ENCODE data around the gene FGR.
"Not testable (repeated sequence)": the region's sequence is repeated elsewhere in the genome, so short reads cannot be mapped to it uniquely, and the experiment has no call there.

The FGR gene

DNA sequence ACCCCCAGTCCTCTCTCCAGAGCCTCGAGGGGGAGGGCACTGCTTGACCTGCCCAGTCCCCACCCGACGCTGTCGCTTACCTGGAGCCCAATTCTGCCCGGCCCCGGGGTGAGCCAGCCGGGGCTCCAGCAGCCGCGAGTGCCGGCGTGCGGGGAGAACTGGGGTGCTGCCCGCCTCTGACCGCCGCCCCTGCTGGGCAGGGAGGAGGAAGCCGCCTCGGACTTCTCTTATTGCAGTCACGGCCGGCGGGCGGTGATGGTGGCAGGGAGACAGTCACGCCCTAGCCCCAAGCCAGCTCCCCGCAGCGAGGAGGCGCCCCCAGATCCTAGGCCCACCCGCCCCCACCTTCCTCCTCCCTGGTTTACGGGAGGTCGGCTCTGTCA, at the start of gene FGR:
TSS of gene FGR (minus strand) at position 201 of the 383 bp plus-strand sequence. CDS start 11,269 bp downstream, outside the sequence.
- DNase-seq, result no peak

DNA sequence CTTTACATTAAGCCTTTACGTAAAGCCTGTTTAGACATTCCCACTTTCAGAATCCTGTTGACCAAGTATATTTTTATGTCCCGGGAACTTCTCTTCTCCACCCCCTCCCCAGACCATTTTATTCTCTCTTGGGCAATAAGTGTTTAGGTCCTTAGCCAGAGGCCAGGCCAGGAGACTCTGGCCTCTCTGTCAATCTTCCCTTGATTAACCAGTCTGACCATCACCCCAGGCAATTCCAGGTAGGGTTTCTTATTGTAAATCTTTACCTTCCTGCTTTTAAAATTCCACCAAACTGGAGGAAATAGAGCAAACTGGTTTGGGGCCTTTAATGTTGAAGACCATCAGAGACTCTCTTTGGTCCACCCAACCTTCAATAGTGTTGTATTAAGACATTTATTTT, 49.2 kb upstream of the FGR start:
- DNase-seq, result no peak

DNA sequence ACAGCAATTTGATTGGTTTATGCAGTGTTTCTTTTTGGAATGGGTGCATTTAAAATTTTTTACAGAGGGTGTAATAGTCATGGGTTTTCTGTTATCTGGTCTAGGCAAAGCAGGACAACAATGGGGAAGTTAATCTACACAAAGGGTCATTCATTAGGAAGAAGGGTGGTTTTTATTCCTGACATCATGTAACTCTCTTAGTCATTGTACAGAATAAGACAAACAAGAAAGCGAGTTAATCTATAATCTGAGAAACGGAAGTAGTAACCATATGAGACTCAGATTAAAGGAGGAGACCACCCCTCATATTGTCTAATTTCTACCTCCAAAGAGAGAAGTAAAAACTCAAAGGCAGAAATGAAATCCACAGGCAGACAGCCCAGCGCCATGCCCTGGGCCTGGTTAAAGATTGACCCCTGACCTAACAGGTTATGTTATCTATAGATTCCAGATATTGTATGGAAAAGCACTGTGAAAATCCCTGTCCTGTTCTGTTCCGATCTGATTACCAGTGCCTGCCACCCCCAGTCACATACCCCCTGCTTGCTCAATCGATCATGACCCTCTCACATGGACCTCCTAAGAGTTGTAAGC, 47.5 kb upstream of the FGR start:
- no peak for DNase-seq

DNA sequence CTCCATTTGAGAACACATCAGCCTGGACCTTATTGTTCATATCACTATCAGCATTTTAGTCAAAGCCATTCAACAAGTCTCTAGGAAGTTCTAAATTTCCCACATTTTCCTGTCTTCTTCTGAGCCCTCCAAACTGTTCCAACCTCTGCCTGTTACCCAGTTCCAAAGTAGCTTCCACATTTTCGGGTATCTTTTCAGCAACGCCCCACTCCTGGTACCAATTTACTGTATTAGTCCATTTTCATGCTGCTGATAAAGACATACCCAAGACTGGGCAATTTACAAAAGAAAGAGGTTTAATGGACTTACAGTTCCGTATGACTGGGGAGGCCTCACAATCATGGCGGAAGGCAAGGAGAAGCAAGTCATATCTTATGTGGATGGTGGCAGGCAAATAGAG, 46.6 kb upstream of the FGR start:
- DNase-seq, result not testable (repeated sequence)

DNA sequence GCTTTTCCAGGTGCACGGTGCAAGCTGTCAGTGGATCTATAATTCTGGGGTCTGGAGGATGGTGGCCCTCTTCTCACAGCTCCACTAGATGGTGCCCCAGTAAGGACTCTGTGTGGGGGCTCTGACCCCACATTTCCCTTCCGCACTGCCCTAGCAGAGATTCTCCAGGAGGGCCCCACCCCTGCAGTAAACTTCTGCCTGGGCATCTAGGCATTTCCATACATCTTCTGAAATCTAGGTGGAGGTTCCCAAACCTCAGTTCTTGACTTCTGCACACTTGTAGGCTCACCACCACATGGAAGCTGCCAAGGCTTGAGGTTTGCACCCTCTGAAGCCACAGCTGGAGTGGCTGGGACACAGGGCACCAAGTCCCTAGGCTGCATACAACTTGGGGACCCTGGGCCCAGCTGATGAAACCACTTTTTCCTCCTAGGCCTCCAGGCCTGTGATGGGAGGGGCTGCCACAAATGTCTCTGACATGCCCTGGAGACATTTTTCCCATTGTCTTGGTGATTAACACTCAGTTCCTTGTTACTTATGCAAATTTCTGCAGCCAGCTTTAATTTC, 45.3 kb upstream of the FGR start:
- DNase-seq, result not testable (repeated sequence)

DNA sequence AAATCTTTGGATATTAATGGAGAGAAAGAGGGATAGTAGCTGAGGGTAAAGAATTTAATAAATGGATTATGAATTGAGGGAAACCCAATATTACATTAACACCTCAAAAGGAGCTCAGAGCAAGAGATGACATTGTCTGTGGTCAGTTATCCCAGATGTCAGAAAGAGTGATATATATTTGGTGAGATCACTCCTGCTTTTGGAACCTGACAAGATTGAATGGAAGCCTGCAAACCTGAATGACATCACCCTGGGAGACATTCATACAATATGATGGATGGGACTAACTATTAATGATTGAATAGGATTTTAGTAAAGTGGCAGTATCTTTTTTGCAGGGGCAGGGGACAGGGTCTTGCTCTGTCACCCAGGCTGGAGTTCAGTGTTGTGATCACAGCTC, 43.8 kb upstream of the FGR start:
- no peak for DNase-seq

DNA sequence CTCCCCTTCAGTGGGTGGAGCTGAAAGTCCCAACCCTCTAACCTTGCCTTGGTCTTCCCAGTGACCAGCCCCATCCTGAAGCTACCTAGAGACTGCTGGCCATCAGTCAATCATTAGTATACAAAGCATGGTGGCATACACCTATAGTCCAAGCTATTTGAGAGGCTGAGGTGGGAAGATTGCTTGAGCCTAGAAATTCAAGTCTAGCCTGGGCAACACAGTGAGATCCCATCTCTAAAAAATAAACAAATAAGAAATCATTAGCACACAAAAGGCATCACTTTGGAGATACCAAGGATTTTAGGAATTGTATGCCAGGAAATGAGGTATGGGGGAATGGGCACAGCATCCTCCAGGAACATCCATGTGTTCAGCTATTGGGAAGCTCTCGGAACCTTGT, 41.4 kb upstream of the FGR start:
- DNase-seq, result no peak

DNA sequence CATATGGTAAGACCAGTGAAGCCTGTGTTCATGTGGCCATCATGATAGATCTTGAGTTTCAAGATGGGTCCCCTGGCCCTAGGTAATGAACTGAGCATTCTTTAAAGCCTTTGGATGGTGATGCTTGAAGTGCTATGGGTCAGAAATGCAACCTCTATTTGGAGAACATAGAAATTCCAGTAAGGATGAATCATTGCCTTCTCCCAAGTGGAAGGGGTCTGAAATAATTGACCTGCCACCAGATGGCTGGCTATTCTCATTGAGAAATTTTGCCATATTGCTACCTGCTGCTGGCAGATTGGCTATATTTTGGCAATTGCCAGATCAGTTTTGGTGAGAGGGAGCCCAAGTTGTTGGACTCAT, 37.7 kb upstream of the FGR start:
- no peak for DNase-seq

DNA sequence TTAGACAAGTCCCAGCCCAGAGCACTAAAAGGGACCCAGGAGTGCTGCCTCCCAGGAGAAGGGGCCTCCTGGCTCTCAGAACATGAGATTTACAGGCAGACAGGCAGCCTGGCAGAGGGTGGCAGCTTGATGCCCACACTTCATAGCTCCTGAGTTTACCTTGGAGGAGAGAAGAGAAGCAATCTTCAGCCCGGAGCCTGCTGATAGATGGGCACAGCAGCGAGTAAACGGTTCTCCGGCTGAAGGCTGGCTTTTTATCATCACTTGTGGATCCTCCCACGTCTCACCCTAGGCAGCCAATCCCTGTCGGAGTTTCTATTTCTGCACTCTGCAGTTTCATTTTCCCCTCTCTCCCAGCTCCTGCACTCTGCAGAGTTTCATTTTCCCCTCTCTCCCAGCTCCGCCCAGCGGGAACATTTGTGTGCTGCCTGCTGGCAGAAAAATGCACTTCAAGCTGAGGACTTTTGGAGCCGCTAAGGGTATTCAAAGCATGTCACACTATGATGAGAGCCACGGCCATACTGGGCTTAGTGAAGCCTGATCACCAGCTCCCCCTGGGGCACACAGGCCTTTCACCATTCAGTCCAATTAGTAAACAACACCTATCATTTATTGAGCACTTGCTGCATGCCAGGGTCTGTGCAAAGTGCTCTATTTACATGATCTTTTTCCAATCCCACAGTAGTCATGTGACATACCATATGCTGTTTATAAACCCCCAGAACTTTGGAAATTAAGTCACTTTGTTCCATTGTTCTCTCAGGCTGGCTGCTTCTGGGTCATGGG, 37.2 kb upstream of the FGR start, which contains the start of gene IFI6:
TSS of gene IFI6 (minus strand) at position 229 of the 786 bp plus-strand sequence. CDS start 2,878 bp downstream, outside the sequence.
- DNase-seq, result peak; percentile 98

DNA sequence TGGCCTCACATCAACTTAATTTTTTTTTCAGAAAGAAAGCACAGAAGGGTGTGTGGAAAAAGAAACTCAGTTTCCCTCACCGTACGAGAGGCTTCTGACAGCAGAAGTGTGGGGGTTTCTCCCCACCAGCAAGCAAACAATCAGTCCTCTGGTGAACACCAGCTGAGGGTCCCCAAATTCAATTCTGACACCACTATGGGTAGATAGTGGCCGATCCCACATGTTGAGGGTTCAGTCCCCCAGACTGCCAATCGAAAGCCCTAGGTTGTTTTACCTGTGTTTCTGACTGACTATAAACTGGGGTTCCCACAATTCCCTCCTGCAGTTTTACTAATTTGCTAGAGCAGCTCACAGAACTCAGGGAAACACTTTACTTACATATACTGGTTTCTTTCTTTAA, 34.9 kb upstream of the FGR start:
- DNase-seq, result no peak

DNA sequence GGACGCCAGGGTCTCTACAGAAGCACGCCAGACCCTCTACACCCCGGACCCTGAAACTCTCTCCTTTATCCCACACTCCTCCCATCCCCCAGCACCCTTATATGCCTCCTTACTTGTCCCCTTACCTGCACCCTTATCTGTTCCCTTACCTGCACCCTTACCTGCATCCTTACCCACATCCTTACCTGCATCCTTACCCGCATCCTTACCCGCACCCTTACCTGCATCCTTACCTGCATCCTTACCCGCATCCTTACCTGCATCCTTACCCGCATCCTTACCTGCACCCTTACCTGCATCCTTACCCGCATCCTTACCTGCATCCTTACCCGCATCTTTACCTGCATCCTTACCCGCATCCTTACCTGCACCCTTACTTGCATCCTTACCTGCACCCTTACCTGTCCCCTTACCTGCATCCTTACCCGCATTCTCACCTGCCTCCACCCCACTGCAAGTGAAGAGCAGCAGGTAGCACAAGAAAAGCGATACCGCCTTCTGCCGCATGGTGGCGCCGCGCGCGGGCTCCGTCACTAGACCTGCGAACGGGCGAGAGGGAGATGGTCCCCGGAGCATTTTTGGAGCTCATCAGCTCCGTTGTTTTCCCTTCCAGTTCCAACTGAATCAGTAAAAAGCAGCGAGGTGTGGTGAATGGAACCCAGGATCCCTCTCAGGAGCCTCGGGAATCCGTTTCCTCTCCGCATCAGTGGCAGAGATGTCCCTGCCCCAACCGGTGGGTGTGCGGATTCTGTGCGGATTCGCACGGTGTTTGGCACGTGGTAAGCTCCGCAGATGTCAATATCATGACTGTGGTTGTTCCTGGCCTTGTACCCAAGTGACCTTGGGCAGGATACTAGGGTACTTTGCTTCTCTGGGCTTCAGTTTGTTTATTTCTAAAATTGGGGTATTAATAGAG, 34.1 kb upstream of the FGR start:
- peak; percentile 42 to 68 for DNase-seq

DNA sequence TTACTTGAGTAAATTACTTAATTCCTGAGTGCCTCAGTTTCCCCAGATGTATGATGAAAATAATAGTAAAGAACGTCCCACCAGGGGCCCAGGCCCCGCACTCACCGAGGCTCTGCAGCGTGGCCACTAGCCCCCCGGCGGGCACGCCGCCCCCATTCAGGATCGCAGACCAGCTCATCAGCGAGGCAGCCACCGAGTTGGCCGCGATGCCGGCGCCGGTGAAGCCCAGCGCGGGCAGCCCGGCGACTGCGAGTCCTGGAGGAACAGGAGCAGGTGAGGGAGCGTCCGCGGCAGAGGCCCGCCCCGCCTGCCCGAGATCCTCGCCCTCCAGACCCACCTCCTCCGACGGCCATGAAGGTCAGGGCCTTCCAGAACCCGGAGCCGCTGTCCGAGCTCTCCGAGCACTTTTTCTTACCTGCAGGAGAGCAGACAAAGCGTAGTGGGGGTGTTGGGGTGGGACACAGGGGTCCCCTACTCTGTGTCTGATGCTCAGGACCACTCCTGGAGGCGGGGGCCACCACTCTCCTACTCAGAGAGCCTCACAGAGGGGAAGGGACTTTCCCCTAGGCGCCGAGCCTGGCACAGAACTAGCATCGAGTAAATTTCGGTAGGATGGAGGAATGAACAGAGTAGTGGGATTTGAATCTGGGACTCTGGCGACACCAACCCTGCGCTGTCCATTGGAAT, 33.3 kb upstream of the FGR start:
- no peak for DNase-seq

DNA sequence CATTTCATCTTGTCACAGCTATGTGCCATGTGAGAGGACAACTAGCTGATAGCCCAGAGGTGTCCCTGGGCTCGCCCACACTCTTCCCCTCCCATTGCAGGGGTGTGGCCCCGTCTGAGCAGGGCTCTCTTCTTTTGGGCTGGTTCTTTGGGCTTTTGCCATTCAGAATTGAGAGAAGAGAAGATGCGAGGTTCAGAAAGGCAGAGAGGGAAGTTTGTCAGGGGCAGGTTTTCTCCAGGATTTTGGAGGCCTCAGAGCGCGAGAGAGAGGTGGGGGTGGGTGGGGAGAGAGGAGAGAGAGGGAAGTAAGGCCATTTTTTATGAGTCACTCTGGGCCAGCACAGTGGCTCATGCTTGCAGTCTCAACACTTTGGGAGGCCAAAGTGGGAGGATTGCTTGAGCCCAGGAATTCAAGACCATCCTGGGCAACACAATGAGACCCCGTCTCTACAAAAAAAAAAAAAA, 31.8 kb upstream of the FGR start:
- no peak for DNase-seq

DNA sequence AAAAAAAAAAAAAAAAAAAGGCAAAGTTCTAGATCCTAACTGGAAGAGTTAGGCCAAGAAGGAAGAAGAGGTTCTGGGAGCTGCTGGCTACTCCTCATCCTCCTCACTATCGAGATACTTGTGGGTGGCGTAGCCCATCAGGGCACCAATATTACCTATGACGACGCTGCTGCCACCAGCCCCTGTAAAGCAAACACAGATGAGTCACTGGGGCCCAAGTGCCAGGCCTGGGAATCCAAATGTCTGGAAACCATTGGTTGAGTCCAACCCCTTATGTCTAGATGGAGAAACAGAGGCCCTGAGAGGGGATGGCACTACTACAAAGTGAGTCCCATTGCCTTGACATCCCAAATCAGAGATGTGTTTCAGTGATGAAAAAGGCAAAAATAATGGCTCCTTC, 31.3 kb upstream of the FGR start:
- no peak for DNase-seq

DNA sequence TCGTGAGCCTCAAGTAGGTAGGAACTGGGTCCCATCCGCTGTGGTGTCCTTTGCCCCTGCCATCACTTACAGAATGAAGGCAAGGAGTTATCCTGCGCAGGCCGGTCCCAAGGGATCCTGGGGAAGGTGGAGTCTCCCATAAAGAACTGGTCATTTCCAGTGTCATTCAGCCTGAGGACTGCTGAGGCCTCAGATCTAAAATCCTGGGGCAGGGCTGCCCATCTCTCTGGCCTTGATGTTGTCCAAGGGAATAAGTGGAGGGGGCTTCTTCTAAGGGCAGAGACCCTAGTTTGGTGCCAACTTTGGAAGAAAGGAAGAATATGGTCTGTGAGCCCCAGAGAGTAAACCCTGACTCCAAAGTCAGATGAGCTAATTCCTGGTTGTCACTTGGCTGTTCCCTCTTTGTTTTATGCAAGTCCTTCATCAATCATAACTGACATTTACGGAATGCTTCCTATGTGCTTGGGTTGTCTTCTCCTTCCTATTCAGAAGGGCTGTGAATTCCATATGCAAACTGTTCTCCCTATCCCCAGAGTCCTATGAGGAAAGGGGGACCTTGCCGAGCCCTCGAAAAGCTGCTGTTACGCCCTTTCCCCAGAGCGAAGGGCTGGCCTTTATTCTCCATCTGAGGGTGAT, 30.1 kb upstream of the FGR start:
- DNase-seq, result no peak

DNA sequence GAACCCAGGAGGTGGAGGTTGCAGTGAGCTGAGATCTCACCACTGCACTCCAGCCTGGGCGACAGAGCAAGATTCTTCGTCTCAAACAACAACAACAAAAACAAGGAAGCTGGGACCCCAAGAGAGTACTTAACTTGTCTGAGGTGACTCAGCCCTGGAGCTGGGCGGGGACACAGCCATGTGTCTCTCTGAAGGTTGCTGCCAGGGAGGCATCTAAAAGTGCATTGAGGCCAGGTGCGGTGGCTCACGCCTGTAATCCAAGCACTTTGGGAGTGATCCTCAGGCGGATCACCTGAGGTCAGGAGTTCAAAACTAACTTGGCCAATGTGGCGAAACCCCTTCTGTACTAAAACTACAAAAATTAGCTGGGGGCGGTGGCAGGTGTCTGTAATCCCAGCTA, 29.3 kb upstream of the FGR start:
- no peak for DNase-seq

DNA sequence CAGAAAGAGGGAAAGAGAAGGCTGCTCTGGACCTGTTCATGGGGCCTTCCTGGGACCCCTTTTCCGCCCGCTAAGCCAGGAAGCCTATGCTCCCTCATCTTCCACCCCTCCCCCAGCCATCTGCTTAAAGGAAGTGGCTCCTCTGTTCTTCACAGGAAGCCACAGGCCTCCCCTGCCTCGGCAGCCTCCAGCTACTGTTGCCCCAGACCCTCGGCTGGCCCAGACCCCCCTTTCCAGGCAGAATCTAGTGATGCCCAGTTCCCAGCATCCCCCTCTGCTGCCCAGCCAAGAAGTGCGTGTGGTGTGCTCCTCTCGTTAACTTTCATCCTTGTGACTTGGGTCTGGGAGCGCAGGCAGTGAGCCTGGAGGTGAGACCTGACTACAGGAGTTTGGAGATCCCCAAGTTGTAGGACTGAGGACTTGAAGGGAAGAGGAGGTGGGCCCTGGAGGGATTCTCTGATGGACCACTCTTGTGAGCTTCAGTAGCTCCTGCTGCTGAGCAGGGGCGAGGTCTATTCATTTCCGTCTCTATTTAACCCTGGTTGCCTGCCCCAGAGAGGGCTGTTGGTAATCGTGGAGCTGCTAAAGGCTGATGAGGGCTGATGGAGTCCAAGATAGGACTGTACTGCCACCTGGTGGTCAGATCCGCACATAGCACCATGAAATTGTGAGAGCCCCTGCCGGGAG, 27.9 kb upstream of the FGR start:
- DNase-seq, result peak; percentile 79 to 90

DNA sequence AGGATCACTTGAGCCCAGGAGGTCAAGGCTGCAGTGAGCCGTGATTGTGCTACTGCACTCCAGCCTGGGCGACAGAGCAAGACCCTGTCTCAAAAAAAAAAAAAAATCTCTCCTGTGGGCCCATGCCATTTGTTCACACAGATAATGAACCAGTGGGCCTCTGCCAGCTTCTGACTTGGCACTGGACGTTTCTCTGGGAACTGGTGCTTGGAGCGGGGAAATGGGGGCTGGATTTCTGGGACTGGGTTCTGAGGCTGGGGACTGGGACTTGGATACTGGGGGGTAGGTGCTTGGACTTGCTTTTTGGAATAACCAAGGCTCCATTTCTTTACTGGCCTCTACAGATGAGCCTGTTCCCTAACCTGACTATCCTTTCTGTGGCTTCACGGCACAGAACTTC, 27.3 kb upstream of the FGR start:
- DNase-seq, result no peak

DNA sequence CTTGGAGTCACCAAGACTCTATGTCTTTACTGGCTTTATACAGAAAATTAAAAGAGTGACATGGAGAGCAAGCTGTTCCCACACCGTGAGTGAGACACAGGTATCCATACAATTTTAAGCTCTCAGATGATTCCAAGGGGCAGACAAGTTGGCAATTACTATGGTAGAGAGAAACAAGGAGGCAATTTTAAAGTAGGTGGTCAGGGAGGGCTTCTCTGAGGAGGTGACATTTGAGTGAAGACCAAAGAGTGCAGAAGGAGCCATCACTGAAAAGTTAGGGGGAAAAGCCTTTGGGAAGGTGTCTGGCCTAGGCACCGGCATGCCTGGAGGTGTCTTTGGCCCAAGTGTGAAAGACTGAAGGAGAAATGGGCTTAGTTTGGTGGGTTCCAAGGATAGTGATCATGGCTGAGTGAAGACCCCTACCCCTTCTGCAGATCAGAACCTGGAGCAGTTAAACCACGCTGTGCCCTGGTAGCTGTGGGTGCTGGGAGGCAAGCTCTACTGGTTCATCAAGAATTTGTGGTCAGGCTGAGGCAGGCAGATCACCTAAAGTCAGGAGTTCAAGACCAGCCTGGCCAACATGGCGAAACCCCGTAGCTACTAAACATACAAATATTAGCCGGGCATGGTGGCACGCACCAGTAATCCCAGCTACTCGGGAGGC, 26.6 kb upstream of the FGR start:
- no peak for DNase-seq

DNA sequence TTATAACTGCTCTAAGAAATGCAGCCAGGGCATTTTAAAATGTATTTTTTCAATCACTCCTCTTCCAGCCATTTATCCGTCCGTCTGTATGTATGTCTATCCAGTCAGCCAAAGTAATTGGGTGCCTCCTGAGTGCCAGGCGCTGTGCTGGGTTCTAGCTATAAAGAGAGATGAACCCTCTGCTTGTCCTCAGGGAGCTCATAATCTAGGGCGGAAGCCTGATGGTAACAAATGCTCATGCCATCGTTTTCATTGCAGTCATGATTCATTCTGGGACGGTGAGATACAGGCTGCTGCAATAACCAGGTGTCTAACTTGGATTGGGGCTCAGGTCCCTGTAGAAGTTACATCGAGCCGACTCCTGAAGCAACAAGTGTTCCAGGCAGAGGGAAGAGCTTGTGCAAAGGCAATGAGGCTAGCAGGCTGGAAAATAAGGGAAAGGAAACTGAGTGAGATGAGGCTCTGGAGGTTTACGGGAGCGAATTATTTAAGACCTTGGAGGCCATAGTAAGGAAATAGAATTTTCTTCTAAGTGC, 25.4 kb upstream of the FGR start:
- no peak for DNase-seq
